ENCODE results near the gene EVPL.
"Not testable (repeated sequence)": the region's sequence is repeated elsewhere in the genome, so short reads cannot be mapped to it uniquely, and the experiment has no call there.

Gene EVPL

DNA sequence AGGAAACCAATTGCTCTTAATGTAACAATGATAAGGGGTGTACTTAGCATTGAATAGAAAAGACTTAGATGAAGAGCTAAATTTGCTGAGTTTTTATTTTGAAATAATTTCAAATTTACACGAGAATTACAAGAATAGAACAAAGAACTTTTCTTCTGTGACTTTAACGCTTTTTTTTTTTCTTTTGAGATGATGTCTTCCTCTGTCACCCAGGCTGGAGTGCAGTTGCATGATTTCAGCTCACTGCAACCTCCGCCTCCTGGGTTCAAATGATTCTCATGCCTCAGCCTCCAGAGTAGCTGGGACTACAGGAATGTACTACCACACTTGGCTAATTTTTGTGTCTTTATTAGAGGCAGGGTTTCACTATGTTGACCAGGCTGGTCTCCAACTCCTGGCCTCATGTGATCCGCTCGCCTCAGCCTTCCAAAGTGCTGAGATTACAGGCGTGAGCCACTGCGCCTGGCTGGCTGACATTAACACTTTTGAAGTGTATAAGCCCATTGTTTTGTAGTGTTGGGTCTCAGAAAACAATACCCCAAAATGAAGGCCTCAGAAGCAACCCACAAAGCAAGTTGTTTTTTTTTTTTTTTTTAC is 46.0 kb downstream of the EVPL start:
- H3K9ac ChIP-seq (ENCODE audit: low read length): no peak overlapping the region
- H3K4me1 ChIP-seq (ENCODE audit: control insufficient read depth, low read depth, low read length): peaks cover 25% of the 10 kb centered on the region
- no peak overlapping the region for H3K4me3 ChIP-seq (ENCODE audit: low read length)
- H3K9me3 ChIP-seq (ENCODE audit: control insufficient read depth, low read depth, low read length): no peaks in the 10 kb centered on the region
- peaks cover 4% of the 10 kb centered on the region for H3K36me3 ChIP-seq (ENCODE audit: control insufficient read depth, low read depth, low read length)
- no peaks in the 10 kb centered on the region for H3K27me3 ChIP-seq (ENCODE audit: control insufficient read depth, insufficient read depth, low read length)
- H3K27ac ChIP-seq (ENCODE audit: low read length): no peak overlapping the region

DNA sequence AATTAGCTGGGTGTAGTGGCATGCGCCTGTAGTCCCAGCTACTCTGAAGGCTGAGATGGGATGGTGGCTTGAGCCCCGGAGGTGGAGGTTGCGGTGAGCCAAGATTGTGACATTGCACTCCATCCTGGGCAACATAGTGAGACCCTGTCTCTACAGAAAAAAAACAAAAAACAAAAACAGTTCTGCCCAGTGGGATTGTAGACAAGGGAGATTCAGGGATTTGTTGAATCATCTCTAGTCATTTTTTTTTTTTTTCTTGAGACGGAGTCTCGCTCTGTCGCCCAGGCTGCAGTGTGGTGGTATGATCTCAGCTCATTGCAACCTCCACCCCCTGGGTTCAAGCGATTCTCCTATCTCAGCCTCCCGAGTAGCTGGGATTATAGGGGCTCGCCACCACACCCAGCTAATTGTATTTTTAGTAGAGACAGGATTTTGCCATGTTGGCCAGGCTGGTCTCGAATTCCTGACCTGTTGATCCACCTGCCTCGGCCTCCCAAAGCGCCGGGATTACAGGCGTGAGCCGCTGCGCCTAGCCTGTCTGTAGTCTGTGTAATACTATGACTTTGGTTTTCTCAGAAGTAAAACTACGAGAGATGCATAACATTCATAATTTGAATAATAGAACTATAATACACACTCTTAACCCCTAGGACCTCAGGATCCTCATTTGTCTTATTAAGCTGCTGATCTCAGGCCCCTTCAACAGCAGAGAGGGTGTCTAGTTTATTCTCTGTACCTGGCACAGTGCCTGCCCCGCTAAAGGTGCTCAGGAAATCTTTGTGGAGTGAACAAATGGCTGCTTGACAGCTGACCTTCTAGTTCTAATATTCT is 46.7 kb downstream of the EVPL start:
- Histone ChIP-seq H3K27me3 (ENCODE audit: control insufficient read depth, insufficient read depth, low read length) (no peaks in the 10 kb centered on the region), H3K27ac (ENCODE audit: low read length) (peak overlapping the region; percentile 85), H3K9ac (ENCODE audit: low read length) (peak overlapping the region; percentile 95), H3K4me1 (ENCODE audit: control insufficient read depth, low read depth, low read length) (peaks cover 25% of the 10 kb centered on the region), H3K4me3 (ENCODE audit: low read length) (peak overlapping the region; percentile 89), H3K9me3 (ENCODE audit: control insufficient read depth, low read depth, low read length) (no peaks in the 10 kb centered on the region), H3K36me3 (ENCODE audit: control insufficient read depth, low read depth, low read length) (peaks cover 4% of the 10 kb centered on the region)

DNA sequence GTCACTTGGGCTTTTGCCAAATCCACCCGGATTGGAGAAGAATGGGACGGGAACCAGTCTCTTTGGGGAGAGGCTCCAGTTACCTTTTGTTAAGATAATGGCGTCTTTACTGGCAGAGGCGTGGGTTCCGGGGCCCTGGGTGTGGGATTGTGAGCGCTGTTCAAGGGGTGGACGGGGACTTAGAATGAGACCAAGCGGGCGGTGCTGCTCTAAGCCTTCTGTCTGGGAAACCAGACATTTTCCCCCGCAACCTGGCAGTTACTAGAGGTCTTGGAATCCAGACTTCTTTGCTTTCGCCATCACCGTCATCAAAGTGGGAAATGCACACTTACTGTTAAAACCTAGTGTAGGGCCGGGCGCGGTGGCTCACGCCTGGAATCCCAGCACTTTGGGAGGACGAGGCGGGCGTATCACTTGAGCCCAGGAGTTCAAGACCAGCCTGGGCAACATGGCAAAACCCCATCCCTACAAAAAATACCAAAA is 47.4 kb downstream of the EVPL start:
- Histone ChIP-seq H3K27me3 (ENCODE audit: control insufficient read depth, insufficient read depth, low read length) (no peaks in the 10 kb centered on the region), H3K4me1 (ENCODE audit: control insufficient read depth, low read depth, low read length) (peaks cover 24% of the 10 kb centered on the region), H3K36me3 (ENCODE audit: control insufficient read depth, low read depth, low read length) (peaks cover 4% of the 10 kb centered on the region), H3K9ac (ENCODE audit: low read length) (peak overlapping the region; percentile 95), H3K4me3 (ENCODE audit: low read length) (peak overlapping the region; percentile 89), H3K9me3 (ENCODE audit: control insufficient read depth, low read depth, low read length) (no peaks in the 10 kb centered on the region), H3K27ac (ENCODE audit: low read length) (peak overlapping the region; percentile 85)

DNA sequence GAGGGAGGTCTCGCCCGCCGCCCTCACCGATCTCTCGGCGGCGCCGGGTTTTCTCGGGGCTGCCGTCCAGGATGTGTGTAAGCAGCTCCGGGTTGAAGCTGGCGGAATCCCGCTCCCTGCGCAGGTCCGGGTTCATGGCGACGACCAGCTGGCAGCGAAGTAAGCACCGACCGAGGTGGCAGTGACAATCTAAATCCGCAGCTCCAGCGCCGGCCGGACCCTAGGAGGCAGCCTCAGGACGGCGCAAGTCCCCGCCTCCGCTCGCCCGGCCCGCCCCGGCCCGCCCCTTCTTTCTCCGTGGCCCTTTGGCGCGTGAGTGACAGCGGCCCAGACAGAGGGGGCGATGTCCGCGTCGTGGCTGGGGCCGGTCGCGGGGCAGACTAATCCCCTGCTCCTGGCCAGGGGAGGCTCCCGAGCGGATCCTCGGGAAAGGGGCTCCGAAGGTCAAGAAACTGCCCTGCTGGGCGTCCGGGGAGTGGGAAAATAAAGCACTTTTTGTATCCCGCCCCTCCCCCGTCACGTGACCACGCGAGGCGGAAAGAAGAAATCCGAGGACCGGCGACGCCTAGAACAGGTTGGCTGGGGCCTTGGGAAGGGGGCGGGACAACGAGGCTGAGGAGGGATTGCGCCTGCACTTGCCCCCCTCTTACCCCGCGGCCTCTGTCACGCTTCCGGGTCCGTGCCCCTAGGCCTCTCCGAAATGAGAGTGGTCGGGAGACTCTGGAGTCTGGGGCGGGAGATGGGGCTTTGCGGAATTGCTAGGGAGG is 48.0 kb downstream of the EVPL start, which contains the start of the genes ACOX1 and TEN1:
Gene ACOX1 (minus strand): TSS at position 229 of the 767 bp plus-strand sequence. CDS start 93 bp downstream, at position 136.
Gene TEN1 (plus strand): TSS at position 303 of the 767 bp plus-strand sequence. CDS start 6,953 bp downstream, outside the sequence.
- Histone ChIP-seq H3K9ac (ENCODE audit: low read length) (peak within 1 kb of the TSS; percentile 95), H3K4me1 (ENCODE audit: control insufficient read depth, low read depth, low read length) (peaks cover 20% of the 10 kb centered on the region), H3K27ac (ENCODE audit: low read length) (peak within 1 kb of the TSS; percentile 85), H3K36me3 (ENCODE audit: control insufficient read depth, low read depth, low read length) (peaks cover 4% of the 10 kb centered on the region), H3K9me3 (ENCODE audit: control insufficient read depth, low read depth, low read length) (no peaks in the 10 kb centered on the region), H3K27me3 (ENCODE audit: control insufficient read depth, insufficient read depth, low read length) (no peaks in the 10 kb centered on the region), H3K4me3 (ENCODE audit: low read length) (peak within 1 kb of the TSS; percentile 89)

DNA sequence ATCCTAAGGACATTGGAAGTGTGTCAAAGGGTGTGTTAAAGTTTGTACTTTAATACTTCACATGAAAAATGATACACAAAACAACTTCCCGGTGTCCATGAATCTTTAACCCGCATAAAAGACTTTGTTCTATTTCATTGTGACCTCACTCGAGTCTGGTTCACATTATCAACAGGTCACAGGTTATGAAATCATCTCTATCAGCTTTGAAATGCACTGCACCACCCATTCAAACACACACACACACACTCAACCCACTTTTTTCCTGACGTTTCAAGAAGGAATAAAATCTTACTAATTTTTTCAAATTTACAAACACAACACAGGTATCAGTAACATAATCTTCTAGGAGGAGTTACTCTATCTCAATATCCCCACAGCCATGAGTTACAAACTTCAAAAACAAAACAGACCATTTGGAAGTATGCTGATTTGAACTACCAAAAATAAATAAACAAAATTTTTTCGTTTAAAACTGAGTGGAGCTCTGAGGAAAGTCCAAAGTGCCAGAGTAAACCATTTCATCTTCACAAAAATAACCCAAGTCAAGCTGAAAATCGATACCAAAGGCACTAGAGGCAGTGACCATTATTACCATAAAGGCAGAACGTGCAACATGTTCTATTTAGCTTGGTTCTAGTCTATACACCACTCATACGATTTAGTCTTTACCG is 50.8 kb downstream of the EVPL start:
- H3K4me1 ChIP-seq (ENCODE audit: control insufficient read depth, low read depth, low read length): peaks cover 11% of the 10 kb centered on the region
- H3K27ac ChIP-seq (ENCODE audit: low read length): no peak overlapping the region
- no peaks in the 10 kb centered on the region for H3K27me3 ChIP-seq (ENCODE audit: control insufficient read depth, insufficient read depth, low read length)
- H3K4me3 ChIP-seq (ENCODE audit: low read length): no peak overlapping the region
- H3K36me3 ChIP-seq (ENCODE audit: control insufficient read depth, low read depth, low read length): peaks cover 13% of the 10 kb centered on the region
- H3K9ac ChIP-seq (ENCODE audit: low read length): no peak overlapping the region
- H3K9me3 ChIP-seq (ENCODE audit: control insufficient read depth, low read depth, low read length): no peaks in the 10 kb centered on the region

DNA sequence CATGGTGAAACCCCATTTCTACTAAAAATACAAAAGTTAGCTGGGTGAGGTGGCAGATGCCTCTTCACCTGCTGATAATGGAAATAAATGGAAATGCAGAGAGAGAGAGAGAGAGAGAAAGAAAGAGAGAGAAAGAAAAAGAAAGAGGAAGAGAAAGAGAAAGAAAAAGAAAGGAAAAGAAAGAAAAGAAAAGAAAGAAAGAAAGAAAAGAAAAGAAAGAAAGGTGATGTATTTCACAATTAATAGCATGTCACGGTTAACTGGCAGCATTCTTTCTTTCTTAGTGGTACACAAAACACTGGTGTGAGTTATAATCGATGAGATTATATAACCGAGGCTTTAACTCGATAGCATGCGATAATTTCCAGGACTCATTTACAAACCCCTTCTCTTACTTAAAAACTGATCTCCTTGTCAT is 51.3 kb downstream of the EVPL start:
- Histone ChIP-seq H3K4me1 (ENCODE audit: control insufficient read depth, low read depth, low read length) (peaks cover 8% of the 10 kb centered on the region), H3K4me3 (ENCODE audit: low read length) (no peak overlapping the region), H3K9ac (ENCODE audit: low read length) (no peak overlapping the region), H3K27me3 (ENCODE audit: control insufficient read depth, insufficient read depth, low read length) (no peaks in the 10 kb centered on the region), H3K27ac (ENCODE audit: low read length) (no peak overlapping the region), H3K9me3 (ENCODE audit: control insufficient read depth, low read depth, low read length) (no peaks in the 10 kb centered on the region), H3K36me3 (ENCODE audit: control insufficient read depth, low read depth, low read length) (peaks cover 13% of the 10 kb centered on the region)

DNA sequence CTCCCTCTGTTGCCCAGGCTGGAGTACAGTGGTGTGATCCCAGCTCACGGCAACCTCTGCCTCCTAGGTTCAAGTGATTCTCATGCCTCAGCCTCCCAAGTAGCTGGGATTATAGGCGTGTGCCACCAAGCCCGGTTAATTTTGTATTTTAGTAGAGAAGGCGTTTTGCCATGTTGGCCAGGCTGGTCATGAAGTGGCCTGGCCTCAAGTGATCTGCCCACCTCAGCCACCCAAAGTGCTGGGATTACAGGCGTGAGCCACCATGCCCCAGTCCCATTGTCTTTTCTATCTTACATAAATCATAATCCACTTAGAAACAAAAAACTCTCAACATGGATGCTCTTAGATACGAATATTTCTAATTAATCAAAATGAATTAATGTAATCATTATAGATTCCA is 51.9 kb downstream of the EVPL start:
- not testable (repeated sequence) for H3K4me1 ChIP-seq (ENCODE audit: control insufficient read depth, low read depth, low read length); H3K4me3 ChIP-seq (ENCODE audit: low read length); H3K9me3 ChIP-seq (ENCODE audit: control insufficient read depth, low read depth, low read length); H3K27me3 ChIP-seq (ENCODE audit: control insufficient read depth, insufficient read depth, low read length); H3K9ac ChIP-seq (ENCODE audit: low read length); H3K27ac ChIP-seq (ENCODE audit: low read length)
- peaks cover 13% of the 10 kb centered on the region for H3K36me3 ChIP-seq (ENCODE audit: control insufficient read depth, low read depth, low read length)

DNA sequence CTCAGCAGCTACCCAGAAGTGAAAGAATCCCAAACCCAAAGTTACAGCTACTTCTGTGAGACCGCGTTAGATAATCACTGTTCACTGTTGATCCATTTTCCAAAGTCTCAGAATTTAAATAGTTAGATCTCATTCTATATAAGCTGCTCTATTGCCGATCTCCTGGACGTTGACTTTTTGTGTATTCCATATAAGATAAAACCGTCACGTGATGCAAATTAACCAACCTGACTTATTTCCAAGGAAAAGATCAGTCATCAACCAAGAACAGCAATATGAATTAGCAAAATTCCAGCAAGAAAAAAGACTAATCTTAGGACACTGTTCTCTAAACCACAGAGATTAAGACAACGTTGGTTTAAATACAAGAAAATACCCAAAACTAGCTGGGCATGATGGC is 56.5 kb downstream of the EVPL start:
- no peak overlapping the region for H3K9ac ChIP-seq (ENCODE audit: low read length)
- no peaks in the 10 kb centered on the region for H3K27me3 ChIP-seq (ENCODE audit: control insufficient read depth, insufficient read depth, low read length)
- H3K9me3 ChIP-seq (ENCODE audit: control insufficient read depth, low read depth, low read length): no peaks in the 10 kb centered on the region
- H3K4me1 ChIP-seq (ENCODE audit: control insufficient read depth, low read depth, low read length): no peaks in the 10 kb centered on the region
- H3K27ac ChIP-seq (ENCODE audit: low read length): no peak overlapping the region
- peaks cover 8% of the 10 kb centered on the region for H3K36me3 ChIP-seq (ENCODE audit: control insufficient read depth, low read depth, low read length)
- H3K4me3 ChIP-seq (ENCODE audit: low read length): no peak overlapping the region

DNA sequence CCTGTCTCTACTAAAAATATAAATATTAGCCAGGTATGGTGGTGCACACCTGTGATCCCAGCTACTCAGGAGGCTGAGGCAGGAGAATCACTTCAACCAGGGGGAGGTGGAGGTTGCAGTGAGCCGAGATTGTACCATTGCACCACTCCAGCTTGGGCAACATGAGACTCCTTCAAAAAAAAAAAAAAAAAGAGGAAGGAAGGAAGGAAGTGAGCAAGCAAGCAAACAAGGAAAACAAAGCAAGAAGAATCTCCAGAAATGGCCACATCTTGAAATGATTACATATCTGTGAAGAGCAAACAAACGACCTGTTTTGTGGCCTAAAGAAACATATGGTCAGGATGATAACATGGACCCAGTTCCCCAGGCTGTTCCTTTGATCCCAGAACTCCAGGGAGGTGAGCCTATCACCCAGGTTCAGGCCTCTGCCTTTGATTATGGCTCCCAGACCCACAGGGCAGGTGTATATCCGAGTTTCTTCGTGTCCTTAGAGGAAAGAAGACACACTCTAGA is 57.0 kb downstream of the EVPL start:
- peaks cover 8% of the 10 kb centered on the region for H3K36me3 ChIP-seq (ENCODE audit: control insufficient read depth, low read depth, low read length)
- H3K4me3 ChIP-seq (ENCODE audit: low read length): no peak overlapping the region
- H3K27ac ChIP-seq (ENCODE audit: low read length): no peak overlapping the region
- no peaks in the 10 kb centered on the region for H3K4me1 ChIP-seq (ENCODE audit: control insufficient read depth, low read depth, low read length)
- H3K9ac ChIP-seq (ENCODE audit: low read length): no peak overlapping the region
- no peaks in the 10 kb centered on the region for H3K27me3 ChIP-seq (ENCODE audit: control insufficient read depth, insufficient read depth, low read length)
- no peaks in the 10 kb centered on the region for H3K9me3 ChIP-seq (ENCODE audit: control insufficient read depth, low read depth, low read length)

DNA sequence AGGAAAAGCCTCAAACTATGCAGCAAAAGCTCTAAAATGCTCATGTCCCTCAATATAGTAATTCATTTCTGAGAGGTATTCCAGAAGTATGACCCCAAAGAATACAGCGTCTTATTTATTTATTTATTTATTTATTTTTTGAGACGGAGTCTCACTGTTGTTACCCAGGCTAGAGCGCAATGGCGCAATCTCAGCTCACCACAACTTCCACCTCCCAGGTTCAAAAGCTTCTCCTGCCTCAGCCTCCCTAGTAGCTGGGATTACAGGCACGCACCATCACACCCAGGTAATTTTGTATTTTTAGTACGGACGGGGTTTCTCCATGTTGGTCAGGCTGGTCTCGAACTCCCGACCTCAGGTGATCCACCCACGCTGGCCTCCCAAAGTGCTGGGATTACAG is 58.1 kb downstream of the EVPL start:
- not testable (repeated sequence) for H3K9me3 ChIP-seq (ENCODE audit: control insufficient read depth, low read depth, low read length); H3K27me3 ChIP-seq (ENCODE audit: control insufficient read depth, insufficient read depth, low read length); H3K4me1 ChIP-seq (ENCODE audit: control insufficient read depth, low read depth, low read length); H3K9ac ChIP-seq (ENCODE audit: low read length); H3K27ac ChIP-seq (ENCODE audit: low read length); H3K4me3 ChIP-seq (ENCODE audit: low read length); H3K36me3 ChIP-seq (ENCODE audit: control insufficient read depth, low read depth, low read length)

DNA sequence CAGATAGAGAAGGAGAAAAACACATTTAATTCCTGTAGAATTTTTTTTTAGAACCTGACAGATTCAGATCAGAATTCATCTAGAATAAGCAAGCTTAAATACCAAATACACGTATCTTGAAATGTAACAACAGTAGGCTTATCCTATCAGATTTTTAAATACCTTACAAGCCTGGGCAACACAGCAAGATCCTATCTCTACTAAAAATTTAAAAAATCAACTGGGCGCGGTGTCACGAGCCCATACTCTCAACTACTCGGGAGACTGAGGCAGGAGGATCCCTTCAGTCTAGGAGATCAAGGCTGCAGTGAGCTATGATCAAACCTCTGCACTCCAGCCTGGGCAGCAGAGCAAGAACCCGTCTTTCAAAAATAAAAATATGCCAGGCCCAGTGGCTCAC is 61.6 kb downstream of the EVPL start:
- H3K9me3 ChIP-seq (ENCODE audit: control insufficient read depth, low read depth, low read length): no peaks in the 10 kb centered on the region
- H3K36me3 ChIP-seq (ENCODE audit: control insufficient read depth, low read depth, low read length): peaks cover 2% of the 10 kb centered on the region
- H3K4me1 ChIP-seq (ENCODE audit: control insufficient read depth, low read depth, low read length): peaks cover 2% of the 10 kb centered on the region
- no peak overlapping the region for H3K4me3 ChIP-seq (ENCODE audit: low read length)
- H3K27ac ChIP-seq (ENCODE audit: low read length): no peak overlapping the region
- no peaks in the 10 kb centered on the region for H3K27me3 ChIP-seq (ENCODE audit: control insufficient read depth, insufficient read depth, low read length)
- H3K9ac ChIP-seq (ENCODE audit: low read length): no peak overlapping the region
